Stimulated activated CD8-positive, alpha-beta memory T cell treated with anti-CD3 and anti-CD28 coated beads, Interleukin-15, amount 100 ng/mL, for 4 hours (primary cell): Measurements from ENCODE around the gene UNCX.
"Not testable (repeated sequence)": the region's sequence is repeated elsewhere in the genome, so short reads cannot be mapped to it uniquely, and the experiment has no call there.

Source experiments
- DNase-seq, 2 donors: peaks; one replicate each; pipeline ENCODE4 v3.0.0-alpha.2; 2020; ENCODE audit warnings: low read depth in 2 of 2

The UNCX gene

GRCh38 chr7:1278543-1278942 lies 45.9 kb downstream of the UNCX start:
- no peak for DNase-seq

- no peak for DNase-seq
Observed at GRCh38 chr7:1279041-1279440, 46.4 kb downstream of the UNCX start.

- DNase-seq, result not testable (repeated sequence)
Observed at GRCh38 chr7:1279895-1280294, 47.2 kb downstream of the UNCX start.

- DNase-seq, result no peak
Observed at GRCh38 chr7:1281068-1281467, 48.4 kb downstream of the UNCX start.

- DNase-seq, result no peak
Observed at GRCh38 chr7:1282679-1283078, 50.0 kb downstream of the UNCX start.

- no peak for DNase-seq
Observed at GRCh38 chr7:1283337-1283736, 50.7 kb downstream of the UNCX start.

- DNase-seq, result no peak
Observed at GRCh38 chr7:1283941-1284742, 51.5 kb downstream of the UNCX start.

GRCh38 chr7:1284743-1285458 lies 52.2 kb downstream of the UNCX start:
- DNase-seq, result no peak

- DNase-seq, result no peak
Observed at GRCh38 chr7:1285556-1286301, 53.1 kb downstream of the UNCX start.
